ENCODE measurements around the gene SLC1A3.

- TF ChIP-seq CTCF (IDR thresholded peaks at IDR 0.05) (no peak), EZH2phosphoT487 (IDR thresholded peaks at IDR 0.05) (no peak), EZH2 (IDR thresholded peaks at IDR 0.05) (no peak)
Measured at GRCh38 chr5:36606428-36607113, at the start of gene SLC1A3.
